Right atrium auricular region (tissue), 2 donors: ENCODE measurements around the gene WWOX. TPM values are rescaled to one million over a fixed set of nuclear protein-coding genes. Genes with fewer than 3 reads are reported as not detected.

Experiments
- DNase-seq: peaks from one replicate; pipeline ENCODE4 v3.0.0-alpha.2; 2019; ENCODE audit warnings: low spot score
- H3K27ac ChIP-seq, 2 donors: fragments of 200-600 bp; sonication (generic); 1 replicate in 1 of 2; 2 replicates in 1 of 2; pipeline ENCODE4 v1.5.1; 2016 to 2019
- H3K27me3 ChIP-seq, 2 donors: fragments of 200-600 bp; sonication (generic); one replicate each; pipeline versions ENCODE4 v1.5.1 to v1.6.0; 2017 to 2019
- H3K36me3 ChIP-seq: fragments of 200-600 bp; sonication (generic); one replicate; pipeline ENCODE4 v1.5.1; 2016
- H3K4me1 ChIP-seq, 2 donors: fragments of 200-600 bp; sonication (generic); one replicate each; pipeline versions ENCODE4 v1.5.1 to v1.6.0; 2017 to 2019
- H3K4me3 ChIP-seq, 2 donors: fragments of 200-600 bp; sonication (generic); 1 replicate in 1 of 2; 2 replicates in 1 of 2; pipeline ENCODE4 v1.5.1; 2017 to 2019; ENCODE audit warnings: mild to moderate bottlenecking in 1 of 2, moderate library complexity in 1 of 2
- H3K9me3 ChIP-seq, 2 donors: fragments of 200-600 bp; sonication (generic); one replicate each; pipeline ENCODE4 v1.5.1; 2019
- CTCF ChIP-seq, 2 donors: fragments of 200-600 bp; sonication (generic); IDR thresholded peaks; one replicate each; pipeline ENCODE4 v1.5.1; 2019; ENCODE audit warnings: antibody characterized with exemption in 2 of 2
- total RNA-seq, 2 donors: library from RNA; depleted of rRNA; stranded (reverse); fragments of >200 nt; gene quantifications; one replicate each; pipeline ENCODE4 v1.1.0, GENCODE V29; 2016

The WWOX gene
- total RNA-seq, 2 donors from 2014 or later: 14.8 to 20.8 TPM

DNA sequence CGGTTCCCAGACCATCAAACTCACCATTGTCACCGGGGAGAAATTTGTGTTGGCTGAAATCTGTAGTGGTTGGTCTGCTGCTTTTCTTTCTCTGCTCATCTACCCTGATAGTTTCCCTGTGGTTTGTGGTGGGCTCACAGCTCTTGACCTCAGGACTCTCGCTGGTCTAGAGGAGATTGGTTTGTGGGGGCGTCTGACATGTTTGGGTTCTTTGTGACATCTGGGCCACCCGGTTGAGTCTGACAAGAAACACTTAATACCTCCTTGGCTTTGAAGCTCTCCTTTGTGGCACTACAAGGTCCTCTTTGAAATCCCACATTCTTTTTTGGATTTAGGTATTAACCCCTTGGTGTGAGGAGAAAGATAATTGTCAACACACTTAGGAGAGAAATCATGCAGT lies 662.0 kb downstream of the WWOX start:
- TF ChIP-seq CTCF (IDR thresholded peaks at IDR 0.05): no peak
- peaks cover 0 to 6% of the 10 kb centered on the region in 2 donors for H3K9me3 ChIP-seq
- H3K27ac ChIP-seq: no peak overlapping the region
- H3K27me3 ChIP-seq: no peaks in the 10 kb centered on the region
- DNase-seq: no peak
- peaks cover 0 to 8% of the 10 kb centered on the region in 2 donors for H3K4me1 ChIP-seq
- no peaks in the 10 kb centered on the region for H3K36me3 ChIP-seq
- H3K4me3 ChIP-seq: no peak overlapping the region

DNA sequence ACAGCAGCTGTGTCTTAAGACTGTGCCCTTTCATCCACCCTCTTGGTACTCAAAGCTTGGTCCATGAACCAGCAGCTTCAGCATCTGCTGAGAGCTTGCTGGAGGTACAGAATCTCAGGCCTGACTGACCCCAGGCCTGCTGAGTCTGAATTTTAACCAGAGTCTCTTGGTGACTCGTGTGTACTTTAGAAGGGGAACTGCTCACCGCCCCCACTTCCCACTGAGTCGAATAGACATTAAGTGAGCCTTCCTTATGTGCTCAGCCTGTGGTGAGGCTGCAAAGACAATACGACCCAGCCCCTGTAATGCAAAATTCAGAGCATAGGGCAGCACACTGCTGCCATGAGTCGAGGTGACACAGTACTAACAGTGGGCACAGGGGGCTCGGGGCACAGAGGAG lies 662.8 kb downstream of the WWOX start:
- Histone ChIP-seq H3K27me3 (no peaks in the 10 kb centered on the region), H3K4me3 (no peak overlapping the region), H3K4me1 (peaks cover 0 to 8% of the 10 kb centered on the region in 2 donors), H3K36me3 (no peaks in the 10 kb centered on the region), H3K27ac (no peak overlapping the region), H3K9me3 (no peaks in the 10 kb centered on the region)
- DNase-seq: no peak
- TF ChIP-seq CTCF (IDR thresholded peaks at IDR 0.05): no peak

DNA sequence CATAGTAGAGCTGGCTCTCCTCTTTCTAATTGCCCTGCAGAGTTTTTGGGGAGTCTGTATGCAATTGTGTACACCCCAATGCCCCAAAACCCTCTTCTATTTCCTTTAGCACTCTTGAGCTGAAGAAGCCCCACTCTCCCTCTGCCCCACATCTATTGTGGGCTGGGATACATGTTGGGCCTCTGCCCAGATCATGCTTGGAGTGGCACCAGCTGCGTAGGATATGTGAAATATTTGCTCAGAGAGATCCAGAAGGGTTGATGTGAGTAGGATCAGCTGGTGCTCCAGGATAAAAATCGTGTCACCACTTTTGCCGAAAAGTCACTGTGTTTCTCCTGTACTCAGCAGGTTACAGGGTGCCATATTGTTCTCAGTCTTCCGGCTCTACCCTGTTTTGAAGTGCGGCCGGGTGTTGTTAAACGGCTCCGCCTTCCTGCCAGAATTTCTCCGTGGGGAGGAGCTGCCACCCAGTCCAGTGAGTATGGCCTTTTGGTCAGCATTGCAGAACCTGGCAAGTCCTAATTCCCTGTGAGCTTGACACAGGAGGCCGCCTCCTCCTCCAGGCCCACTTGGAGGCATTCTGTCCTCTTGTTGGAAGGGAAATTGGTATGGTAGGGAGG lies 664.5 kb downstream of the WWOX start:
- no peak overlapping the region for H3K4me3 ChIP-seq
- H3K27ac ChIP-seq: no peak overlapping the region
- no peaks in the 10 kb centered on the region for H3K27me3 ChIP-seq
- H3K36me3 ChIP-seq: no peaks in the 10 kb centered on the region
- DNase-seq: no peak
- no peak for TF ChIP-seq CTCF (IDR thresholded peaks at IDR 0.05)
- peaks cover 0 to 8% of the 10 kb centered on the region in 2 donors for H3K4me1 ChIP-seq
- no peaks in the 10 kb centered on the region for H3K9me3 ChIP-seq

GRCh38 chr16:78764478-78764877 lies 665.0 kb downstream of the WWOX start:
- no peak for TF ChIP-seq CTCF (IDR thresholded peaks at IDR 0.05)
- no peaks in the 10 kb centered on the region for H3K36me3 ChIP-seq
- no peak for DNase-seq
- peaks cover 0 to 8% of the 10 kb centered on the region in 2 donors for H3K4me1 ChIP-seq
- H3K27me3 ChIP-seq: no peaks in the 10 kb centered on the region
- no peak overlapping the region for H3K27ac ChIP-seq
- no peaks in the 10 kb centered on the region for H3K9me3 ChIP-seq
- H3K4me3 ChIP-seq: no peak overlapping the region

DNA sequence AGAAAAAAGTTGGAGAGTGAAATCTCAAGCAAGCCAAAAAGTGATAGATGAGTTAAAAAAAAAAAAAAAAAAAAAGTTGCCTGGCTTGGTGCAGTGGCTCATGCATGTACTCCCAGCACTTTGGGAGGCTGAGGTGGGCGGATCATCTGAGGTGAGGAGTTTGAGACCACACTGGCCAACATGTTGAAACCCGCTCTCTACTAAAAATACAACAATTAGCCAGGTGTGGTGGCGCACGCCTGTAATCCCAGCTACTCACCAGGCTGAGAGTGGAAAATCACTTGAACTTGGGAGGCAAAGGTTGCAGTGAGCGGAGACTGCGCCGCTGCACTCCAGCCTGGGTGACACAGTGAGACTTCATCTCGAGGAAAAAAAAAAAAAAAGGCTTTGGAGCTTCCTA lies 668.8 kb downstream of the WWOX start:
- no peak for TF ChIP-seq CTCF (IDR thresholded peaks at IDR 0.05)
- no peaks in the 10 kb centered on the region for H3K27me3 ChIP-seq
- no peaks in the 10 kb centered on the region for H3K9me3 ChIP-seq
- no peak overlapping the region for H3K4me3 ChIP-seq
- peaks cover 0 to 17% of the 10 kb centered on the region in 2 donors for H3K4me1 ChIP-seq
- no peak overlapping the region for H3K27ac ChIP-seq
- no peaks in the 10 kb centered on the region for H3K36me3 ChIP-seq
- no peak for DNase-seq

DNA sequence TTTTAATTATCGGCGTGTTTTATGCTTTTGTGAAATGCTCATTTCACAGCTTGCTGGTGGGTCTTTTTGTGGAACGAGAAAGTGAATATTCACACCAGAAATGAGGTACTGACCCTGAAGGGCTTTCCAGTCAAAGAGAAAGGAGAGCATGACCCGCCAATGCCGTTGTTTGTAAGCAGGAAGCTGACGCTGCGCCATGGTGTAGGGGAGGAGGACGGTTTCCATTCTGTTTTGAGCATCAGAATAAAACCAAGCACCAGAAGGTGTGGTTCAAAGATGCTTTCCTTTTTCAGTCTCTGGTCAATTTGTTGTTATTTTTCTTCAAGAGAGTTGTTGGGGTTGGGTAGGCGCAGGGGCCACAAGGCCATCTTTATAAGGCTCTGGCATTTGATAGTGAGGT lies 669.3 kb downstream of the WWOX start:
- Histone ChIP-seq H3K4me3 (no peak overlapping the region), H3K27ac (no peak overlapping the region), H3K9me3 (no peaks in the 10 kb centered on the region), H3K4me1 (peaks cover 0 to 16% of the 10 kb centered on the region in 2 donors), H3K36me3 (no peaks in the 10 kb centered on the region), H3K27me3 (no peaks in the 10 kb centered on the region)
- DNase-seq: no peak
- no peak for TF ChIP-seq CTCF (IDR thresholded peaks at IDR 0.05)
